ENCODE data around the gene MITF. TPM values are rescaled to one million over a fixed set of nuclear protein-coding genes. Genes with fewer than 3 reads are reported as not detected.
"Not testable (repeated sequence)": the region's sequence is repeated elsewhere in the genome, so short reads cannot be mapped to it uniquely, and the experiment has no call there.

MITF gene
- total RNA-seq, 1 donor from 2014 or later: 1.6 TPM

DNA sequence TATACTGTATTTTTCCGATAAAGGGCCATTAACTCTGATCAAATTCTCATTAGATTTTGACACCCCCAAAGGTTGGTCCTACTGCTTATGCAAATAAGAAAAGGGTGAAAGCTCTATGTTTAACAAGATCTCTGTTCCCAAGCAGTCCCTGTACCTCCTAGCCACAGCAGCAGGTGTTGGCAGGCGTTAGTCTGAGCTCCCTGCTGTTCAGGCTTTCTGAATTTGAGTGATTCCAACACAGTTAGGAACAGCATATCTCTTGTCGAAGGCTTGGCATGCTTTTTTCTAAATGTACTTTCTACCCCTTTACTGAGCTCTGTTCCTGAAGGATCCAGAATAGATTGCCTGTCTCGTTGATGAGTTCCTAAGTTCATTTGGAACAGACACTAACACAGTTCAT, 42.3 kb downstream of the MITF start:
- DNase-seq (ENCODE audit: low spot score in 2 of 2) (no peak), FAIRE-seq (no peak)

DNA sequence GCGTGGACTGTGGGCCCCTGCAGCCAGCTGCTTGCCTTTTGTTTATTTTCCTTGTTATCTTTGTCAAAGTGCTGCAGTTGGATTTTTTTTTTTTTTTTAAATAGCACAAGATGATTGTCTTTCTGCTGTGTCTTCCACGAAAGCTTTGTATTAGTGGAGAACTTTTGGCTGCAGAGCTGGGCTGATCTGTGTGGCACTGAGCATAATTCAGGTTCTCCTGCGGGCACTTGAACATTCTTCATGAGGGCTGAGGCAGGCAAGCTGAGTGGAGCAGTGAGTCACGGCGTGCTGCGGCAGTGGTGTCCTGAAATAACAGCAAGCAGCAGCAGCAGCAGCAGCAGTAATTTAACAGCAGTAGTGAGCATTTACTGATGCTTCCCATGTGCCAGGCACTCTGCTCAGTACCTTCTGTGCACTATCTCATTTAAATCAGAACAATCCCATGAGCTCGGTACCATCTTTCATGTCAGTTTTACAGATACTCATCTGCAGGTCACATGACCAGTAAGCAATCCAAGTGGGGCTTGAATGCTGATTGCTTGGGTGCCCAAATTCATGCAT, 45.8 kb downstream of the MITF start:
- FAIRE-seq: no peak
- DNase-seq (ENCODE audit: low spot score in 2 of 2): no peak

DNA sequence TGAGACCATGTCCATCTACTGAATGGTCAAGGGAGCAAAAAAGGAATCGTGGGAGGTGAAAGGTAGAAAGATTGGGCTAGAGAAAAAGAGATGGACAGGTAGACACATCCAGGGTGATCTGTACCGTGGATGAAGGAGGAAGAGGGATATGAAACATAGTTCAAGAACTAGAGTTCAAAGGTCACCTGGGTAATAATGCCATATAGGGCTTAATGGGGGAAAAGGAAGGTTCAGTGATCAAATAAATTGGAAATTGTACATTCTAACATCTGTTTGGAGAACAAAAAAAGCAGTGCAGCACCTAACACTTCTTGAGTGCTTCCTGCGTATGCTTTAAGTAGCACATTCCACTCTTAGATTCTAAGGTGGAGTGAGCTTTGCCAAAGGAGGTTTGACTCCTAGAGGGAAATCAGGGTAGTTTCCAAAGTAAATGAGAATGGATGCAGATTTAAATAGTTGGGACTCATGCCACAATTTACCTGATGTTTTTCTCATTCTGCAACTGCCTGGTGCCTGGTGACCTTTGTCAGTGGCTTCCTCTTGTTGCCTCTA, 46.6 kb downstream of the MITF start:
- FAIRE-seq (no peak), DNase-seq (ENCODE audit: low spot score in 2 of 2) (no peak)

DNA sequence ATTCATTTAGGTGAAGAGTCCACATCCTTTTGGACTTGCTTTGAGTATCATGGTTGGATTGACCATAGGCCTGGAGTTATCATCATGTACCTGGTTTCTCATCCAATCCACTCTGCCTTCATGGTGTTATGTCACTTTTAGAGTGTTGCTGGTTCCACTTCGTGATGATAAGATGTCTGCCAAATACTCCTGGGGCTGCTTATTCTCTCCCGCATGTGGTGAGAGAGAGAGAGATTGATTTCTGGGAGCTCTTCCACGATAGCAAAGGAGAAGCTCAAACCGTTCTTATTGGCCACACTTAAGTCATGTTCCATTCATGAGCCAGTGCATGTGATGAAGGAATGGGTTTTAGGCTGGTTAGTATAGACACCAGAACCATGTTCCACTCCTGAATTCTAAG, 47.6 kb downstream of the MITF start:
- DNase-seq (ENCODE audit: low spot score in 2 of 2) (no peak), FAIRE-seq (no peak)

DNA sequence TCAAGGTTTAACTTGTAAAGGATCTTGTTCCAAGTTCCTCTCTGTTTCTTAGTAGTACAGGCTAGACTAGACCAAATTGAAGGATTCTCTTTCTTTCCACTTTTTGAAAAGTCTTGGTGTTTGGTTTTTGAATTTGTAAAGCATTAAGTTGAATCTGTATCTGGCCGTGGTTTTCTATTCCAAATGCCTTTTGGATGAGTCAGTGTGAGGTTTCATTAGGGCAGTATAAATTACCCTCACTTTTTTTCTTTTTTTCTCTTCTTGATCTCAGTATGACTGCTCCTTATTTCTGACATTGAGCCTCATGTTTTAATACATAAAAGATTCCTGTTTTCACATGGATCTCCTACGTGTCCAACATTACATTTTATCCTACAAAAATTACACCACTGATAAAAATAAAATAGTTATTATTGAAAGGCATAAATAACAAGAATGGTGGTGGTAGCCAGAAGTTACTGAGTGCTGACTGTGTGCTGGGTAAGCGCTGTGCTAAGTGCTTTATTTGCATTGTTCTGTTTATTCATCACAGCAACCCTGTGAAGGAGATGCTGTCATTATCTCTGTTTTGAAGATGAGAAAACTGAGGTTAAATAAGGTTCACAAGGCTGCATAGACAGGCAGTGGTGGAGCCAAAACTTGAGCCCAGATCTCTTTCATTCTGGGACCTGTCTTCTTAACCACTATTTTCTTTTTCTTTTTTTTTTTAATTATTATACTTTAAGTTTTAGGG, 48.3 kb downstream of the MITF start:
- FAIRE-seq (no peak), DNase-seq (ENCODE audit: low spot score in 2 of 2) (no peak)

DNA sequence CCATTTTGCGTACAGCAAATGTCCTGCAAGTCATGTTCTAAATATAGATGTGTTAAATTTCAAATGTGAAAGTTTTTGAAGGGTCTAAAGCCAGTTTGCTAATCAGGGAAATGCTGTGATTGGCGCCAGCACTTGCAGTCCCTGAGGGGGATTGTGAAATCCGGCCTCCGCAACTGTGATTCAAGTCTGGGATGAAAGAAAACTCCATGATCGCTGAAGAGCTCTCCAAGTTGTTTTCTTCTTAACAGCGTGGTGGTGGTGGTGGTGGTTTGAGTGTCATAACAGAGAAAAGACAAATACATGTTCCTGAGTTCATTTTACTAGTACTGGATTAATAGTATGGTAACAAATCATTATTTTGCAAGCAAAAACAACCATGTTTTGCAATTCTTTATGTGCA, 51.8 kb downstream of the MITF start:
- DNase-seq (ENCODE audit: low spot score in 2 of 2): no peak
- FAIRE-seq: no peak

DNA sequence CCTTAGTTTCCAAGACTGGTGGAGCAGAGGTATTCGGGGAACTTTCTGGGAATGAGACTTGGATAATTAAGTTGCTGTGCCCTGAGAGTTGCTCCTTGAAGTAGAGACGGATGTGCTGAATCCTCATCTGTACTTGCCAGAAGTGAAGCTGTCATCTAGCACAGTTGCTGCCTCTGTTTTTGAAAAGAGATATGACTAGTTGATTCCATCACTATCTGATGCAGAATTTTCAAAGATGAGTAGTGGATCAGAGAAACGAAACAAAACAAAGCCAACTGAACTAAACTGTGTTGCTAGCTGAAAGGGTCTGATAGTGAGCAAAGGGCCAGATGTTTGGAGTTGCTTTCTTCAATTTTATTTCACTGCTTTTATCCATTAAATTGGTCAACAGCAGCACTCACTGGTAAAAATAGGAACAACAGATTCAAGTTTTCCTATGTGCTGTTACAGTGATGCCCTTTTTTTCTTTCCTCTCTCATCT, 52.7 kb downstream of the MITF start:
- DNase-seq (ENCODE audit: low spot score in 2 of 2): peak; percentile 9
- FAIRE-seq: peak; percentile 65

DNA sequence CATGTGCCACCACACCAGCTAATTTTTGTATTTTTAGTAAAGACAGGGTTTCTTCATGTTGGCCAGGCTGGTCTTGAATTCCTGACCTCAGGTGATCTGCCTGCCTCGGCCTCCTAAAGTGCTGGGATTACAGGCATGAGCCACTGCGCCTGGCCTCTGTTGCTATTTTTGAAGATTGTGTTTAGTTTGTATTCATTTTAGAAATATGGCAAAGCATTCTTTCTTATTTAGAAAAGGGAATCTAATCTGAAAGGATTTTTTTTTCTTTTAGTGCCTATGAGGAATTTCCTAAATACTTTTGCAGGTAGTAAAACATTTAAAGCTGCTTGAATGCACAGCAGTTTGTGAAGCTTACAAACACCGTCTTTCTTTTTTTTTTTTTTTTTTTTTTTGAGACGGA, 56.9 kb downstream of the MITF start:
- FAIRE-seq; DNase-seq (ENCODE audit: low spot score in 2 of 2): not testable (repeated sequence)

DNA sequence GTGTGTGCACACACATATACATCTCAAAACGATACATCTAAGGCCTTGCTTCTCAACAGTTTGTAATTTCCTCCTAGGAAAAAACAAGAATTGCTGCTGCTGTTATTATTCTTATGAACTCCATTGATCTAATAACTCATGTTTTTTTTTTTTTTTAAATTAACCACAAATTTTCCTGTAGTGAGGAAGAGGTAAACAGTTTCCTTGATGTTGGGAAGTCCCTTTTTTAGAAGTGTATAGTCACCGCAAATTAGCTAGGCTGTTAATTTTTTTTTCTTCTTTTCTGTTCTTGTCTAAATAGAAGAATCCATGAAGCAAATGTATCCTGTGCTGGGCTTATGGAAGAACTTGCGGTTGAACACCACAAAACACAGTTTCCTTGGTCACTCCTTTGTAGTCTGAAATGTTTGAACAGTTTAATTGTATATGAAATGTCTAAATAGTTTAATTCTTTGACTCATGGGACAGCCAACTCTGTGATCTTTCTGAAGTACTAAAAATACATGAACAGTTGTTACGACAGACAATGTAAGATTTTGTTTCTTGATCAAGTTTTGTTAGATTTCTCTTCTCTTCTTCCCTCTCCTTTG, 64.5 kb downstream of the MITF start:
- FAIRE-seq: no peak
- no peak for DNase-seq (ENCODE audit: low spot score in 2 of 2)

DNA sequence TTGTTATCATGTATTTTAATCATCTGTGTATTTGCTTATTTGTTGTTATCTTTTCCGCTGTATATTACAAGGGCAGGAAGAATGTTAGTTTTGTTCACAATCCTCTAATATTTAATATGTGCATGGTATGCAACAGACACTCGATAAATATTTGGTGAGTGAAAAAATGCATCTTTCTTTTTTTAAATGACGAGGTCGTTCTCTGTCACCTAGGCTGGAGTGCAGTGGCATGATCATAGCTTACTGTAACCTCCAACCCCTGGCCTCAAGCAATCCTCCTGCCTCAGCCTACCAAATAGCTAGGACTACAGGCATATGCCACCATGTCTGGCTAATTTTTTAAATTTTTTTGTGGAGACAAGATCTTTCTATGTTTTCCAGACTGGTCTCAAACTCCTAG, 66.2 kb downstream of the MITF start:
- no peak for FAIRE-seq
- DNase-seq (ENCODE audit: low spot score in 2 of 2): no peak

DNA sequence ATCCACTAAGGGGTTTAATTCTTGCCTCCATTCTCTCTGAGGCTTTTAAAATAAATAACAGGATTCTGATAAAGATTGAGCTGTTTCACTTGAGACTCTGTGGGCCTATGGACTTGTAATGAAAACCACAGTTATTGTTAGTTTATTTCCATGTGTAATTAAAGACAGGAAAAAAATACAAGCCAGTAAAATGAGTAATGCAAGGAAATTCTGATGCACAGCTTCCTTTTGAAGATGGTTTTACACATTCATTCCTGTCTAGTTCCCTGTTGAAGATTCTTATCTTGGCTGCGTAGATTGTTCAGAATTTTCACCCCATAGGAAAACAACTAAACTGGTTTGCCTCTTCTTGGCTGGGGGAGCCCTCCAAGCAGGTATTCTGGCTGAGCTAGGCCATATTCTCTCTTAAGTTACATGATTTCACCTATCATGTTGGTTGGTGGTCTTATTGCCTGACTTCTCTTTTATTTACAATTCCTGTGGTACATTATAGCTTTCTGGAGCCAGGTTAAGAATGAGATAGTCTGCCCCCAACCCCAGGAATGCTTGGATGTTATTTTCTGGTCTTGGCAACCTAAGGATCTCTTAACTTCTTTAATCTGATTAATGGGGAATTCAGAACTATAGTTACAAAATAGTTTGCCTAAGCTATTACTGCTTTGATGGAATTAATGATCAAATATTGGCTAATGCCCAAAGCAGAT, 67.6 kb downstream of the MITF start:
- no peak for DNase-seq (ENCODE audit: low spot score in 2 of 2)
- FAIRE-seq: no peak

DNA sequence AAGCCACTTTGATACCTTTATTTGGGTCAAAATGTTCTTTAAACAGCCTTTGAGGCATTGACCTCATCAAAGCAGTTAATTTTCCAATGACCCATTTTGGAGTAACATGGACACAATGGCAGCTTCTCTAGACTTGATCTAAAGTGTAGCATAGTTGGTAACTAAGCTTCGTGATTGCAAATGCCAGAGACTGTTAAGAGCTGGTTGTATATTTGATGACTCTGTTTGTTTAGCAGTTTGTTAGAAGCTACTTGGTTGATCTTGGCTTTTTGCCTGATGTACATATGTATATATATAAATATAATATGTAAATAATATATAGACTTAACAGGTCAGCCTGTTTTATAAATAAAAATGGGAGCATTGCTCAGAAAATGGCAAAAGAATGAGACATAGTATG, 68.4 kb downstream of the MITF start:
- DNase-seq (ENCODE audit: low spot score in 2 of 2): no peak
- FAIRE-seq: no peak

DNA sequence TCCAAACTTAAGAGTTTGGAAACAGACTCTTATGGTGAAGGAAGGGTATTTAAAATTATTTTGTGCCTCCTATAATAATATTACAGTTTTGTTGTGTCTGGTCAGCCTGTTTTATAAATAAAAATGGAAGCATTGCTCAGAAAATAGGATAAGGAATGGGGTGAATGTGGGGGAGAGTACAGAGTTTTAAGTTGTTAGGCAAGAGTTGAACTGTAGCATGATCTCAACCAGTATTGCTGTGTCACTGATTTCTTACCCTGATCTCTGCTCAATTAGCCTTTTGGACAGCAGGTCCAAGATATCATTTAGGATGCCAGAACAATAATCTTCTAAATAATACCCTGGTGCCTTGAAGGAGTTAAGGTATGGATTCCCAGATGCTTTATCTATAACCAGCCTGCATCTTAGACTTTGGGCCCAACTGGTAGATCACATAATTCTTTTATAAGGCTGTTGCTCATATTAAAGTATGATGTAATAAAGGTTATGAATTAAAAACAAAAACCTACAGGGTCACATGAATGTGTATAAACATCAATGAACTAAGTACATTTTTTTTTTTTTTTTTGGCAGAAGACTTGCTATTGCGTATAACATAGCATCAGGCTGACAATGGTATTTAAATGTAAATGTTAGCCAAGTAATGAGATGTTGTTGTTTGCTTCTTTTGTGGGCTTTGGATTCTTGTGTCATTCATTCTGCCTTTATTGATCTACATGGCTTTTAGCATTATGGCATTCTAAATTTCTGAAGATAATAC, 70.0 kb downstream of the MITF start:
- DNase-seq (ENCODE audit: low spot score in 2 of 2): no peak
- no peak for FAIRE-seq

DNA sequence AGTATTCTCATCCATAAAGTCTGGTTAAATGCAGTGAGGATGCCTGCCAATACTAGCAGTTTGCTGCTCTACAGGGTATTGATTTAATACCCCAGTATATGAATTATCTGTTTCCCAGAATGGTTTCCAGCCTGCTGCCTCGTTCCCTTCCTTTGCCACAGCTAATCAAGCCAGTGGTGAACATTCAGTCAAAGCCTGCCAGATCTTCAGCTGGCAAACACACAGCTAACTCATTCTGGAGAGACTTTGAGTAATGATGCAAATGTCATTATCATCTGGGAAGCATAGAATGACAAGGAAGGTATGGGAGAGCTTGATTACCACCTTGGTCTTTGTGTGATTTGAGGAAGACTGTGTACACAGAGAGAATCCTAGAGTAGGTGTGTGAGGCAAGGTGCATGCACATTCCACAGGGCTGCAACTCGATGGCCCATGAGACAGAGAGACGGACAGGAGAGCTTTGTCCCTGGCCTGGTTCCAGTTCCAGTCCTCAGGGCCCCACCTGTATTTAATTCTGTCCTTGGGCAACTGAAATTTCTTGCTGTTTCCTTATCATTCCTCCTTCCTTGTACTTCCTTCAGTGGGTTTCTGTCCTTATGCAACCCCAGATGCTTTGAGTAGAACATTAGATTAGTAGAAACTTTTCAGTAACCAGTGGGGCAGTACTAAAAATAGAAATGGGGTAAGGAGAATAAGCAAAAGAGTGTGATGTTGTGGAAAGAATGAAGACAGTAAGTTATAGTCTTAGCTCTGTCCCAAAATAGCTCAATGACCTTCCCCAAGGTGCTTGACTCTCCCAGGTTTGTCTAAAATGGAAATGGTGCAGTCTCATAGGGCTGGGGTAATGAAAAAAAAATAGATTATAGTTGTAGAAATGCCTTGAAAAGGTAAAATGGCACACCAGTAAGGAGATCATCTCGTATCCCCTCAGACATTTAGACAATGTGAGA, 72.5 kb downstream of the MITF start:
- DNase-seq (ENCODE audit: low spot score in 2 of 2): no peak
- FAIRE-seq: no peak

DNA sequence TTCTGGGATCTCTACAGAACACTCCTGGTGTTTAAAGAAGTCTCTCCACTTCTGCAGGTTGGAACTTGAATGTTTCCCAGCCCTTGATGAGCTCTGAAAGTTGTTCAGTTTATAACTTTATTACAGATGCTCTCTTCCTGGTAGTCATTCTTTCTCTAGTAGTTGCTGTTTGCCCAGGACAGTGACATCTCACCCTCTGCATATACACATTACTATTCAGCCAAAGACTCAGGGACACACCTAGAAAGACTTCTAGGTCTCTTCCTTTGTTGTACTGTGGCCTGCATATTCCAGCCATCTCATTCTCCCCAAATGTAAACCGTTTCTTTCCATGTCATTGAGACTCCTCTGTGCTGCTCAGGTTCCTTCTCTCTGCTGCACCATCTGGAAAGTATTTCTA, 76.7 kb downstream of the MITF start:
- FAIRE-seq (no peak), DNase-seq (ENCODE audit: low spot score in 2 of 2) (no peak)

DNA sequence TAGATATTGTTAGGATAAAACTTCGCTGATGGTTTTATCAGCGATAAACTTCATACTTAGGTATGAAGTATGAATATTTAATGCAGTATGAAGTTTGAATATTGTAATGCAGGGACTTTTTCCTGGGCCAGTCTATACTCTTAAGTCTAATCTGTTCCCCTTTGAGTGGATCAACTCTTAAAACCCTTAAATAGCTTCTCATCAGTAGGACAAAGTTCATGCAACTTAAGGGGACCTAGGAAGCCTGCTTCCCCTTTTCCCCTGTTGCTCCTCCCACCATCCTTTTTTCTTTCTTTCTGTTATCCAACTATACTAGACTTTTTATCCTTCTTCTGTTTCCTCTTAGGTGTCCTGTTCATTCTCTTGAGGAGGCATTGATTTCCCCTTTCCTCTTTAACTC, 78.7 kb downstream of the MITF start:
- DNase-seq (ENCODE audit: low spot score in 2 of 2) (no peak), FAIRE-seq (no peak)

DNA sequence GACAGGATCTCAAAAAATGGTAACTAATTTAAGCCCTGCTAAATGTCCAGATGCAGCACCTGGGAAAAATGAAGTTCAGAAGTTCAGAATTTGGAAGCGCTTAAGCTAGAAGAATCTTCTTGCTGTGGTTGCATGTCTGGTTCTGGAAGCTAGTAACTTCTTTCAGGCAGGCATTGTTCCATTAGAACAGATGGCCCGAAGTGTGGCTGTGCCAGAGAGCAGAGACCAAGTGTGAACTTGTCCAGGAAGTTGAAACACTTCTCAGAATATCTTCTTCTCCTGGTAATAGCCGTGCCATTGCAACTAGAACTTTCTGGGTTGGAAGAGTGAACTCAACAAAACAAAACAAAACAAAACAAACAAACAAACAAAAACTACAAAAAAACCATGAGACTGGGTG, 80.0 kb downstream of the MITF start:
- DNase-seq (ENCODE audit: low spot score in 2 of 2): no peak
- FAIRE-seq: no peak

DNA sequence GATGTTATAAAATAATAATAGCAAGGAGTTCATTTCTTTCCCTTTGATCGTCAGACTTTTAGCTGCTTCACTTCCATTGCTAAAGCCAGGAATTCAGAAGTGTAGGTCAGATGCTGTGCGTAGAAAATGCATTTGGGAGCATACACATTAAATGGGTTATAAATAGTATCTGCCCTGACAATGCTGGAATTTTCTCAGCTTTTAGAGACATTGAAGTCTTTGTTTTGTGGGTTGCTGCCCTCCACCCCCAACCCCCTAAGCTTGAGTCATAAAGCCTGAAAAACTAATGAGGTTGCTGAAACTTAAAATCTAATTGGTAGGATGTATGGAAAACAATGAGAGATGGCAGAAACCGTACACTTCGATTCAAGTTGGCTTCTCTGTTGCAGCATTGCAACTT, 81.9 kb downstream of the MITF start:
- FAIRE-seq: peak; percentile 48
- DNase-seq (ENCODE audit: low spot score in 2 of 2): no peak

DNA sequence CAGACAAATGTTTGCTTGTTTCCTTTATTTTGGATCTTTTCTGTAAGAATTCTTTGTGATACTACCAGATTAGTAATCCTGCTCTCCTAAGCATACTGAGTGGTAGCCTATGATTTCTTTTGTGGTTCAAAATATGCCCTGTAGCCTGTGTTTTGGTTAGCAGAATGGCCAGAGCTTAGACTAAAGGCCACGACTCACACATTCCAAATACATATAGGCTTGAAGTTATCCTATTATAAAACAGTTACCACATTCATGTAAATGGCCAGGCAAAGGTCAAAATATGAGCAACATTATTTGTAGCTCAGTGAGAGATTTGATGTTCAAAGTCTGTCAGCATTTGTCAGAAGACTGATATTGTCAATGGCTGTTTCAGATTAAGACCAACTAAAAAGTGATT, 84.5 kb downstream of the MITF start:
- no peak for DNase-seq (ENCODE audit: low spot score in 2 of 2)

More for the DNA sequence above, 84.5 kb downstream of the MITF start:
- no peak for FAIRE-seq
